ENCODE measurements around the gene MEG3.

DNA sequence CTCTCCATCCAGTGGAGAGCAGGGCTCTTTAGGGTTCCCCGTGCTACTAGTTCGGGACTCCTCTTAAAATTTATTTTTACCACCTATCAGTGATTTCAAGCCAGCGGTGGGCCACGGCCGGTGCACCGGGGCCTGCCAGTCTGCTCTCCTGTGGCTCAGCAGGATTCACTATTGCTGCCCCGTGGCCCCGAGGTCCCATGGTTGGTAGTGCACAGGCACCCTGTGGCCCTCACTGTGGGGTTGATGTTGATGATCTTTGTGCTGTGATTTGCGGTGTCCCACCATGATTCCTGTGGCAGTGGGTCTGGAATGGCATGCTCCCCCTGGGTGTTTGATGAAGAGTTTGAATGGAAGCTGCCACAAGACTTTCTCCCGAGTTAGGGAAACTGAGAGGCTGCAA lies 12.6 kb upstream of the MEG3 start:
- TF ChIP-seq, protein P1, sequence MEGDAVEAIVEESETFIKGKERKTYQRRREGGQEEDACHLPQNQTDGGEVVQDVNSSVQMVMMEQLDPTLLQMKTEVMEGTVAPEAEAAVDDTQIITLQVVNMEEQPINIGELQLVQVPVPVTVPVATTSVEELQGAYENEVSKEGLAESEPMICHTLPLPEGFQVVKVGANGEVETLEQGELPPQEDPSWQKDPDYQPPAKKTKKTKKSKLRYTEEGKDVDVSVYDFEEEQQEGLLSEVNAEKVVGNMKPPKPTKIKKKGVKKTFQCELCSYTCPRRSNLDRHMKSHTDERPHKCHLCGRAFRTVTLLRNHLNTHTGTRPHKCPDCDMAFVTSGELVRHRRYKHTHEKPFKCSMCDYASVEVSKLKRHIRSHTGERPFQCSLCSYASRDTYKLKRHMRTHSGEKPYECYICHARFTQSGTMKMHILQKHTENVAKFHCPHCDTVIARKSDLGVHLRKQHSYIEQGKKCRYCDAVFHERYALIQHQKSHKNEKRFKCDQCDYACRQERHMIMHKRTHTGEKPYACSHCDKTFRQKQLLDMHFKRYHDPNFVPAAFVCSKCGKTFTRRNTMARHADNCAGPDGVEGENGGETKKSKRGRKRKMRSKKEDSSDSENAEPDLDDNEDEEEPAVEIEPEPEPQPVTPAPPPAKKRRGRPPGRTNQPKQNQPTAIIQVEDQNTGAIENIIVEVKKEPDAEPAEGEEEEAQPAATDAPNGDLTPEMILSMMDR (IDR thresholded peaks at IDR 0.05; ENCODE audit: extremely low read depth in 1 of 2, insufficient read depth in 1 of 2, low read depth in 1 of 2, low read length in 2 of 2): no peak
- TF ChIP-seq POLR2A (IDR thresholded peaks at IDR 0.05; ENCODE audit: low read depth, low read length) (no peak), POLR2AphosphoS5 (IDR thresholded peaks at IDR 0.05; ENCODE audit: insufficient read depth, low read depth, low read length) (no peak), MYC (IDR thresholded peaks at IDR 0.05; ENCODE audit: low read depth, low read length) (no peak), EZH2 (IDR thresholded peaks at IDR 0.05; ENCODE audit: borderline replicate concordance, low read depth, low read length, severe bottlenecking) (no peak), FOS (IDR thresholded peaks at IDR 0.05; ENCODE audit: borderline replicate concordance, insufficient read depth, low read length) (no peak)
- TF ChIP-seq, protein P2, sequence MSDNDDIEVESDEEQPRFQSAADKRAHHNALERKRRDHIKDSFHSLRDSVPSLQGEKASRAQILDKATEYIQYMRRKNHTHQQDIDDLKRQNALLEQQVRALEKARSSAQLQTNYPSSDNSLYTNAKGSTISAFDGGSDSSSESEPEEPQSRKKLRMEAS (IDR thresholded peaks at IDR 0.05; ENCODE audit: insufficient read depth, insufficient read length): no peak
